Measurements from ENCODE around the gene FLNB.

Gene FLNB

GRCh38 chr3:58135712-58136543 is 127.7 kb downstream of the FLNB start:
- Mint-ChIP-seq H3K27me3 (no peaks in the 10 kb centered on the region), H3K9me3 (no peaks in the 10 kb centered on the region), H3K27ac (no peak overlapping the region), H3K4me1 (ENCODE audit: low read depth) (no peaks in the 10 kb centered on the region), H3K36me3 (ENCODE audit: low read depth) (peaks cover 79% of the 10 kb centered on the region), H3K4me3 (no peak overlapping the region)
- DNase-seq: no peak

- no peak for DNase-seq
- H3K4me1 Mint-ChIP-seq (ENCODE audit: low read depth): no peaks in the 10 kb centered on the region
- H3K4me3 Mint-ChIP-seq: no peak overlapping the region
- peaks cover 77% of the 10 kb centered on the region for H3K36me3 Mint-ChIP-seq (ENCODE audit: low read depth)
- no peak overlapping the region for H3K27ac Mint-ChIP-seq
- no peaks in the 10 kb centered on the region for H3K27me3 Mint-ChIP-seq
- H3K9me3 Mint-ChIP-seq: no peaks in the 10 kb centered on the region
Measured at GRCh38 chr3:58137306-58137705, 129.1 kb downstream of the FLNB start.

- peaks cover 63% of the 10 kb centered on the region for H3K36me3 Mint-ChIP-seq (ENCODE audit: low read depth)
Measured at GRCh38 chr3:58141766-58142345, 133.6 kb downstream of the FLNB start.

GRCh38 chr3:58143417-58144055 is 135.3 kb downstream of the FLNB start:
- Mint-ChIP-seq H3K36me3 (ENCODE audit: low read depth) (peaks cover 60% of the 10 kb centered on the region), H3K4me1 (ENCODE audit: low read depth) (no peaks in the 10 kb centered on the region), H3K27me3 (no peaks in the 10 kb centered on the region), H3K27ac (no peak overlapping the region), H3K4me3 (no peak overlapping the region), H3K9me3 (no peaks in the 10 kb centered on the region)
- no peak for DNase-seq

More at GRCh38 chr3:58141766-58142345, 133.6 kb downstream of the FLNB start:
- Mint-ChIP-seq H3K27ac (no peak overlapping the region), H3K4me1 (ENCODE audit: low read depth) (no peaks in the 10 kb centered on the region), H3K27me3 (no peaks in the 10 kb centered on the region), H3K4me3 (no peak overlapping the region), H3K9me3 (no peaks in the 10 kb centered on the region)
- no peak for DNase-seq

- H3K4me3 Mint-ChIP-seq: no peak overlapping the region
- H3K9me3 Mint-ChIP-seq: no peaks in the 10 kb centered on the region
- no peaks in the 10 kb centered on the region for H3K27me3 Mint-ChIP-seq
- H3K4me1 Mint-ChIP-seq (ENCODE audit: low read depth): no peaks in the 10 kb centered on the region
- no peak for DNase-seq
- no peak overlapping the region for H3K27ac Mint-ChIP-seq
- H3K36me3 Mint-ChIP-seq (ENCODE audit: low read depth): peaks cover 61% of the 10 kb centered on the region
Measured at GRCh38 chr3:58144478-58145325, 136.5 kb downstream of the FLNB start.

GRCh38 chr3:58148049-58148448 is 139.8 kb downstream of the FLNB start:
- no peaks in the 10 kb centered on the region for H3K4me1 Mint-ChIP-seq (ENCODE audit: low read depth)
- H3K27me3 Mint-ChIP-seq: no peaks in the 10 kb centered on the region
- H3K9me3 Mint-ChIP-seq: no peaks in the 10 kb centered on the region
- no peak overlapping the region for H3K27ac Mint-ChIP-seq
- no peak for DNase-seq
- no peak overlapping the region for H3K4me3 Mint-ChIP-seq
- peaks cover 62% of the 10 kb centered on the region for H3K36me3 Mint-ChIP-seq (ENCODE audit: low read depth)

- Mint-ChIP-seq H3K4me3 (no peak overlapping the region), H3K27ac (no peak overlapping the region), H3K9me3 (no peaks in the 10 kb centered on the region), H3K36me3 (ENCODE audit: low read depth) (peaks cover 70% of the 10 kb centered on the region), H3K4me1 (ENCODE audit: low read depth) (no peaks in the 10 kb centered on the region), H3K27me3 (no peaks in the 10 kb centered on the region)
- no peak for DNase-seq
Measured at GRCh38 chr3:58150130-58150809, 142.0 kb downstream of the FLNB start.

- H3K36me3 Mint-ChIP-seq (ENCODE audit: low read depth): peaks cover 74% of the 10 kb centered on the region
- H3K9me3 Mint-ChIP-seq: no peaks in the 10 kb centered on the region
- H3K27ac Mint-ChIP-seq: no peak overlapping the region
- H3K27me3 Mint-ChIP-seq: no peaks in the 10 kb centered on the region
- no peak overlapping the region for H3K4me3 Mint-ChIP-seq
- DNase-seq: no peak
- H3K4me1 Mint-ChIP-seq (ENCODE audit: low read depth): no peaks in the 10 kb centered on the region
Measured at GRCh38 chr3:58150810-58151199, 142.6 kb downstream of the FLNB start.

GRCh38 chr3:58151637-58152036 is 143.4 kb downstream of the FLNB start:
- DNase-seq: no peak
- peaks cover 67% of the 10 kb centered on the region for H3K36me3 Mint-ChIP-seq (ENCODE audit: low read depth)
- no peak overlapping the region for H3K27ac Mint-ChIP-seq
- no peaks in the 10 kb centered on the region for H3K4me1 Mint-ChIP-seq (ENCODE audit: low read depth)
- H3K4me3 Mint-ChIP-seq: no peak overlapping the region
- no peaks in the 10 kb centered on the region for H3K9me3 Mint-ChIP-seq
- H3K27me3 Mint-ChIP-seq: no peaks in the 10 kb centered on the region

- Mint-ChIP-seq H3K4me3 (no peak overlapping the region), H3K36me3 (ENCODE audit: low read depth) (peaks cover 63% of the 10 kb centered on the region), H3K27ac (no peak overlapping the region), H3K4me1 (ENCODE audit: low read depth) (no peaks in the 10 kb centered on the region), H3K9me3 (no peaks in the 10 kb centered on the region), H3K27me3 (no peaks in the 10 kb centered on the region)
- DNase-seq: no peak
Measured at GRCh38 chr3:58152225-58153015, 144.2 kb downstream of the FLNB start.

- H3K4me3 Mint-ChIP-seq: no peak overlapping the region
- DNase-seq: no peak
- H3K4me1 Mint-ChIP-seq (ENCODE audit: low read depth): no peaks in the 10 kb centered on the region
- peaks cover 61% of the 10 kb centered on the region for H3K36me3 Mint-ChIP-seq (ENCODE audit: low read depth)
- H3K9me3 Mint-ChIP-seq: no peaks in the 10 kb centered on the region
- no peaks in the 10 kb centered on the region for H3K27me3 Mint-ChIP-seq
- H3K27ac Mint-ChIP-seq: no peak overlapping the region
Measured at GRCh38 chr3:58153371-58153770, 145.1 kb downstream of the FLNB start.

GRCh38 chr3:58154626-58155449 is 146.6 kb downstream of the FLNB start:
- Mint-ChIP-seq H3K4me3 (no peak overlapping the region), H3K9me3 (no peaks in the 10 kb centered on the region), H3K27ac (no peak overlapping the region), H3K27me3 (no peaks in the 10 kb centered on the region), H3K4me1 (ENCODE audit: low read depth) (no peaks in the 10 kb centered on the region), H3K36me3 (ENCODE audit: low read depth) (peaks cover 53% of the 10 kb centered on the region)
- no peak for DNase-seq

GRCh38 chr3:58155838-58156237 is 147.6 kb downstream of the FLNB start:
- H3K4me3 Mint-ChIP-seq: no peak overlapping the region
- no peak overlapping the region for H3K27ac Mint-ChIP-seq
- no peaks in the 10 kb centered on the region for H3K27me3 Mint-ChIP-seq
- H3K36me3 Mint-ChIP-seq (ENCODE audit: low read depth): peaks cover 49% of the 10 kb centered on the region
- H3K4me1 Mint-ChIP-seq (ENCODE audit: low read depth): no peaks in the 10 kb centered on the region
- no peaks in the 10 kb centered on the region for H3K9me3 Mint-ChIP-seq
- DNase-seq: no peak
